Cardiac fibroblast (primary cell): ENCODE results near the gene STK10.

Experiments used
- DNase-seq, 2 donors: peaks; one replicate each; pipeline versions ENCODE4 v3.0.0 to v3.0.0-alpha.2; 2010; ENCODE audit warnings: low read depth in 2 of 2
- H3K4me3 ChIP-seq, 2 donors: replicated peaks in 1 of 2; 1 replicate in 1 of 2; 2 replicates in 1 of 2; pipeline ENCODE4 v1.5.1; 2011; ENCODE audit warnings: low read depth in 2 of 2, low read length in 2 of 2, mild to moderate bottlenecking in 2 of 2, moderate library complexity in 1 of 2
- CTCF ChIP-seq: IDR thresholded peaks from one replicate; pipeline ENCODE4 v1.5.1; 2011; ENCODE audit warnings: low read depth, mild to moderate bottlenecking, low read length, inconsistent platforms

STK10 gene

GRCh38 chr5:172008689-172009141, 179.3 kb downstream of the STK10 start:
- peak; percentile 60 to 73 for DNase-seq
- H3K4me3 ChIP-seq, result no peak overlapping the region
- TF ChIP-seq CTCF, result no peak

- TF ChIP-seq CTCF, result no peak
- DNase-seq, result peak; percentile 64 to 71
- peak overlapping the region in 1 of 2 donors; percentile 73 for H3K4me3 ChIP-seq
Observed at GRCh38 chr5:172008111-172008455, 179.9 kb downstream of the STK10 start.

GRCh38 chr5:172007175-172008110, 180.6 kb downstream of the STK10 start:
- peak in 1 of 2 donors; percentile 19 for DNase-seq
- H3K4me3 ChIP-seq, result peak overlapping the region; percentile 73 to 91
- no peak for TF ChIP-seq CTCF

GRCh38 chr5:172006321-172007174, 181.5 kb downstream of the STK10 start, which contains the start of gene FBXW11:
Gene FBXW11 (minus strand): TSS chr5:172006638. CDS start chr5:172006502, 136 bp downstream.
- peak; percentile 97 for DNase-seq
- no peak for TF ChIP-seq CTCF
- H3K4me3 ChIP-seq, result peak within 1 kb of the TSS; percentile 73 to 91

GRCh38 chr5:172005708-172006320, 182.2 kb downstream of the STK10 start:
- H3K4me3 ChIP-seq, result peak overlapping the region; percentile 73 to 91
- TF ChIP-seq CTCF, result no peak
- DNase-seq, result peak; percentile 20 to 29

GRCh38 chr5:172004824-172005237, 183.2 kb downstream of the STK10 start:
- no peak for TF ChIP-seq CTCF
- peak; percentile 11 to 29 for DNase-seq
- peak overlapping the region; percentile 73 to 91 for H3K4me3 ChIP-seq
